ENCODE measurements around the gene PTGDR2. TPM values are rescaled to one million over a fixed set of nuclear protein-coding genes. Genes with fewer than 3 reads are reported as not detected.
A peak's percentile ranks its signal among the peaks of the same experiment; 100 is the strongest.
"Not testable (repeated sequence)": the region's sequence is repeated elsewhere in the genome, so short reads cannot be mapped to it uniquely, and the experiment has no call there.

Gene PTGDR2
- total RNA-seq, 3 donors from 2014 or later: 0.23 to 0.45 (median 0.35) TPM

DNA sequence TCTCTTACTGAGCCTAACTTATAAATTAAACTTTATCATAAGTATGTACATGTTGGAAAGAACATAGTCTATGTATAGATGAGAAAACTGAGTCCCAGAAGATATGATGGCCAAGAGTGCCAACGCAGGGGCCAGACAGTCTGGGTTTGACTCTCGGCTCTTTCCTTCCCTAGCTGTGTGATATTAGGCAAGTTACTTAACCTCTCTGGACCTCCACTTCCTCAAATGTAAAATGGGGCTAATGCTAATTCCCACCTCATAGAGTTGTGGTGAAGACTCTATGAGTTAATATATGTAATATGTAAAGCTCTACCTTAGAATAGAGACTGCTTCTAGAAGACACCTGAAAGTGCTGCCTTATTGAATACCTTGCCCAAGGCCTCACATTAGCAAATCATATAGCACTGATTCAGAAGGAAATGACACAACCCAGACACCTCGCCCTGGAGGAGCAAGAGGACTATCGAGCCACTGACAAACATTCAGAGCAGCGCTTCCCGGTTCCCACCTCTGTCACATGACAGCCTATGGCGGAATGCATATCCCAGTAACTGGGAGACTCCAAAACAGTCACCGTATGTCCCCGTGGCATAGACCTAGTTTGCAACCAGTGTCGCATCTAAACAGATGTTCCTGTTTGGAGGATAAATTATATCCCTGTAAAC is 25.1 kb downstream of the PTGDR2 start:
- no peak overlapping the region for H3K4me3 Mint-ChIP-seq
- ATAC-seq: peak in 1 of 2 donors; percentile 83
- DNase-seq: no peak
- no peaks in the 10 kb centered on the region for H3K36me3 Mint-ChIP-seq (ENCODE audit: insufficient read depth)
- H3K9me3 Mint-ChIP-seq: no peaks in the 10 kb centered on the region
- H3K27me3 Mint-ChIP-seq (ENCODE audit: low read depth): peaks cover 3% of the 10 kb centered on the region
- H3K4me1 Mint-ChIP-seq (ENCODE audit: low read depth): no peaks in the 10 kb centered on the region

DNA sequence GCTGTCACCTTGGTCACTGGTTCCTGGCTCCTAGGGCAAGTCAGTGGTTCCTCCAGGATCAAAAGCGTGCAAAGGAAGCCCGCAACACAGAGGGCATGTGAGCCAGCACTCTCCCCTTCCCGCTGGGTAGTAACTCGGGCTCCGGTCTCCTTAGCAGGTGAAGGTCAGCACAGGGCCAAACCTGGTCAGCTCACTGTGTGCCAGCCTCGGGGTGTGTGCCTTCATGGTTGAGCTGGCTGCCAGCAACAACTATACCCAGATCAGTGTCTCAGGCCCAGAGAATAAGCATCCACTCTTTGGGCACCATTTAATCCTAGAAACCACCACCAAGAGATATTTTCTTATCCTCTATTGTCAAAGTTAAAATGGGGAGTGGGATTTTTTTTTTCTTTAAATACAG is 30.0 kb downstream of the PTGDR2 start:
- no peaks in the 10 kb centered on the region for H3K4me1 Mint-ChIP-seq (ENCODE audit: low read depth)
- no peaks in the 10 kb centered on the region for H3K9me3 Mint-ChIP-seq
- DNase-seq (no peak), ATAC-seq (no peak)
- peaks cover 3% of the 10 kb centered on the region for H3K27me3 Mint-ChIP-seq (ENCODE audit: low read depth)
- no peaks in the 10 kb centered on the region for H3K36me3 Mint-ChIP-seq (ENCODE audit: insufficient read depth)
- H3K4me3 Mint-ChIP-seq: no peak overlapping the region

- Mint-ChIP-seq H3K27me3 (ENCODE audit: low read depth) (peaks cover 3% of the 10 kb centered on the region), H3K36me3 (ENCODE audit: insufficient read depth) (no peaks in the 10 kb centered on the region), H3K4me3 (no peak overlapping the region), H3K4me1 (ENCODE audit: low read depth) (no peaks in the 10 kb centered on the region), H3K9me3 (no peaks in the 10 kb centered on the region)
- ATAC-seq (no peak), DNase-seq (no peak)
These were observed 30.6 kb downstream of the PTGDR2 start for GRCh38 chr11:60825118-60825517.

GRCh38 chr11:60823745-60824306 is 31.9 kb downstream of the PTGDR2 start:
- not testable (repeated sequence) for DNase-seq; ATAC-seq; H3K4me3 Mint-ChIP-seq; H3K36me3 Mint-ChIP-seq (ENCODE audit: insufficient read depth); H3K9me3 Mint-ChIP-seq; H3K4me1 Mint-ChIP-seq (ENCODE audit: low read depth); H3K27me3 Mint-ChIP-seq (ENCODE audit: low read depth)

- DNase-seq (no peak), ATAC-seq (no peak)
- Mint-ChIP-seq H3K27me3 (ENCODE audit: low read depth) (no peaks in the 10 kb centered on the region), H3K4me3 (no peak overlapping the region), H3K9me3 (no peaks in the 10 kb centered on the region), H3K36me3 (ENCODE audit: insufficient read depth) (no peaks in the 10 kb centered on the region), H3K4me1 (ENCODE audit: low read depth) (no peaks in the 10 kb centered on the region)
These were observed 33.7 kb downstream of the PTGDR2 start for GRCh38 chr11:60821827-60822599.

DNA sequence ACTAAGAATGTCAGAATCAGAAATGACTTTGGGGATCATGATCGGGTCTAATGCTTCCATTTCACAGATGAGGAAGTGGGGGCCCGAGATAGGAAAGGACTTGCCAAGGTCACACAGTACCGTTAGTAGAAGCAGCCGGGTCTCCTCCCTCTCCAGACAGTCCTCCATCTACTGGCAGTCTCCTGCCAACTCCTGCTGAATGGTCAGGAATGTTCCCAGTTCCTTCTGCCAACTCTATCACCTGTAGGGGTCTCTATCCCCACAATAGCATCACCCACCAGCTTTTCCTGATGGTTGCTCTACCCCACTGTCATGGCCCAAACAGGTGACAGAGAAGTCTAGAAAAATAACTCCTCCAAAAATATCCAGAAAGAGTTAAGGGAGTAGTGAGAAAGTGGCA is 37.7 kb downstream of the PTGDR2 start:
- H3K4me3 Mint-ChIP-seq: no peak overlapping the region
- peaks cover 8% of the 10 kb centered on the region for H3K9me3 Mint-ChIP-seq
- H3K4me1 Mint-ChIP-seq (ENCODE audit: low read depth): no peaks in the 10 kb centered on the region
- H3K27me3 Mint-ChIP-seq (ENCODE audit: low read depth): peaks cover 3% of the 10 kb centered on the region
- ATAC-seq: no peak
- DNase-seq: no peak
- H3K36me3 Mint-ChIP-seq (ENCODE audit: insufficient read depth): no peaks in the 10 kb centered on the region

DNA sequence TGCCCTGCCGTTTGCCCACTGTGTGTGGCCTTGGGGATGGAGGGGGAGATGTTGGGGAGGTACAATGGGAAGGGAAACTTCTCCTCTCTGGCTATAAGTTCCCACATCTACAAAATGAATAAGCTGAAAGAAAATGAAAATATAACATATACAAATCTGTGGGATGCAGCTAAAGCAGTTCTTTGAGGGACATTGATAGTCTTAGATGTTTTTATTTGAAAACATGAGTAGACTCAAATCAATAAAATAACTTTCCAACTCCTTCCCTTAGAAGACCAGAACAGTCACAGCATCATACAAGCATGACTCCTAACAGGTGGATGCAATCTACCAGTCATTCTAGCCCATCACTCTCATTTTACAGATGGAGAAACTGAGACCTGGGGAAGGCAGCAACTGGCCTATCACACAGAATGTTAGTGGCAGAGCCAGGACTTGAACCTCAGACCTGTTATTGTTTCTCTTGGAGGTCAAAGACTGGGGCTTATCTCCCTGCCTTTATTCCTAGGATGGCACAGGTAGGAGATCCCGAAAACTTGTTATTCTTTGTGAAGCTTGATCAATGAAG is 39.1 kb downstream of the PTGDR2 start:
- Mint-ChIP-seq H3K4me3 (no peak overlapping the region), H3K27me3 (ENCODE audit: low read depth) (peaks cover 3% of the 10 kb centered on the region), H3K9me3 (peaks cover 8% of the 10 kb centered on the region), H3K36me3 (ENCODE audit: insufficient read depth) (no peaks in the 10 kb centered on the region), H3K4me1 (ENCODE audit: low read depth) (no peaks in the 10 kb centered on the region)
- ATAC-seq (no peak), DNase-seq (no peak)

- H3K36me3 Mint-ChIP-seq (ENCODE audit: insufficient read depth): no peaks in the 10 kb centered on the region
- peaks cover 5% of the 10 kb centered on the region for H3K27me3 Mint-ChIP-seq (ENCODE audit: low read depth)
- ATAC-seq (no peak), DNase-seq (no peak)
- H3K9me3 Mint-ChIP-seq: peaks cover 8% of the 10 kb centered on the region
- H3K4me1 Mint-ChIP-seq (ENCODE audit: low read depth): no peaks in the 10 kb centered on the region
- H3K4me3 Mint-ChIP-seq: no peak overlapping the region
These were observed 41.6 kb downstream of the PTGDR2 start for GRCh38 chr11:60814112-60814511.

DNA sequence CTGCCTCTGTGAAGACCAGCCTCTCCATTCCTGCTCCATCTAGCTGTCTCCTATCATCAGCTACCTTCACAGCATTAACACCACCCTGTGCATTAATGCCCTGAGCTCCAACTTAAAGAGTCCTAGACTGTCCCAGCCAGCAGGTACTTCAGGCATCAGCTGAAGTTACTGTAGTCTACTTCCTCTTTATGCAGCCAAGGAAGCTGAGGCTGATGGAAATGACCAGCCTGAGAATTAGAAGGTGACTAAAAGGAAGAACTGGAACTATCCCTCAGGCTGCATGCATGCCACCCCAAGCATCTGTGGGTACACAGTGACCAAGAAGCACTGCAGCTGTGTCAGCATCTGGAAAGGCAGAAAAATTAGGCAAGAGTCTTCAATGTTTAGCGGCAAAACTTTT is 42.4 kb downstream of the PTGDR2 start:
- Mint-ChIP-seq H3K9me3 (peaks cover 8% of the 10 kb centered on the region), H3K36me3 (ENCODE audit: insufficient read depth) (no peaks in the 10 kb centered on the region), H3K4me1 (ENCODE audit: low read depth) (no peaks in the 10 kb centered on the region), H3K4me3 (no peak overlapping the region), H3K27me3 (ENCODE audit: low read depth) (peaks cover 5% of the 10 kb centered on the region)
- DNase-seq (no peak), ATAC-seq (no peak)

DNA sequence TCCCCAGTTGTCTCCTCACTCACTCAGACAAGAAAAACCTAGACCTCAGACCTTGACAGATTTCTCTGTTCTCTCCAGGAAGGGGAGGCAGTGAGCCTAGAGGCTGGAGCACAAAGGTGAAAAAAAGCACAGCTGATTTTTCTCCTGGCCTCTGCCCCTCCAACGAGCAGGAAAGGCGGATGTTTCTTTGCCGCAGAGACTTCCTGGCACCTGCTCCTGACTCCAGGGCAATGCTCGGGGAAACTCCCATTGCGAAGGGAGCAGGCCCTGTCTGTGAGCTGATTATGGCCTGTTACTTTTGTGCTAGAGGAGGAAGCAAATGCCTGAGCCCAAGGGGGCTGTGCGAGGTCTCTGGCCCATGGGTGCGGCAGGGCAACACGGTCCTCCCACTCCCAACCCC is 45.2 kb downstream of the PTGDR2 start:
- H3K9me3 Mint-ChIP-seq: no peaks in the 10 kb centered on the region
- H3K36me3 Mint-ChIP-seq (ENCODE audit: insufficient read depth): no peaks in the 10 kb centered on the region
- DNase-seq: no peak
- H3K4me3 Mint-ChIP-seq: no peak overlapping the region
- no peak for ATAC-seq
- no peaks in the 10 kb centered on the region for H3K4me1 Mint-ChIP-seq (ENCODE audit: low read depth)
- H3K27me3 Mint-ChIP-seq (ENCODE audit: low read depth): peaks cover 10% of the 10 kb centered on the region

- Mint-ChIP-seq H3K9me3 (no peaks in the 10 kb centered on the region), H3K36me3 (ENCODE audit: insufficient read depth) (no peaks in the 10 kb centered on the region), H3K4me3 (no peak overlapping the region), H3K4me1 (ENCODE audit: low read depth) (no peaks in the 10 kb centered on the region), H3K27me3 (ENCODE audit: low read depth) (peaks cover 11% of the 10 kb centered on the region)
- DNase-seq (no peak), ATAC-seq (no peak)
These were observed 45.6 kb downstream of the PTGDR2 start for GRCh38 chr11:60810151-60810550.

DNA sequence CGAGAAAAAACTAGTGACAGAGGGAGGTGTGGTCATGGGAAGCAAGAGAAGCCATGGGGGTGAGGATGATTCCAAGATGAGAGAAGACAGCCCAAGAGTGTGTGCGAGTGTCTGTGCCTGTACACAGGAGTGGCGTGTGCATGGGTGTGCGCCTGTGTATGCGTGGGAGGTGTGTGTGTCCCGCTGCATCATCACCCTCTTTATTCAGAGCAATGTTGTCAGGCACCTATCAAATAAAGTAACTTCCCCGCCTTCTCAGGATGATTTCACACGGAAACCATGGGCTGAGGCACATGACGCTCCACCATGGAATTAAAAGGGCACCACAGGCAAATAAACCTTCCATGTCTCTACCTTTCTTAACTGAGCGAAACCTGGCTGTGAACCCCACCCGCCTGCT is 46.1 kb downstream of the PTGDR2 start:
- no peak for ATAC-seq
- peaks cover 11% of the 10 kb centered on the region for H3K27me3 Mint-ChIP-seq (ENCODE audit: low read depth)
- no peaks in the 10 kb centered on the region for H3K4me1 Mint-ChIP-seq (ENCODE audit: low read depth)
- H3K36me3 Mint-ChIP-seq (ENCODE audit: insufficient read depth): no peaks in the 10 kb centered on the region
- no peaks in the 10 kb centered on the region for H3K9me3 Mint-ChIP-seq
- no peak for DNase-seq
- no peak overlapping the region for H3K4me3 Mint-ChIP-seq

- no peaks in the 10 kb centered on the region for H3K36me3 Mint-ChIP-seq (ENCODE audit: insufficient read depth)
- no peaks in the 10 kb centered on the region for H3K4me1 Mint-ChIP-seq (ENCODE audit: low read depth)
- H3K4me3 Mint-ChIP-seq: no peak overlapping the region
- no peaks in the 10 kb centered on the region for H3K9me3 Mint-ChIP-seq
- ATAC-seq: no peak
- peaks cover 10% of the 10 kb centered on the region for H3K27me3 Mint-ChIP-seq (ENCODE audit: low read depth)
- DNase-seq: no peak
These were observed 46.5 kb downstream of the PTGDR2 start for GRCh38 chr11:60809249-60809648.

DNA sequence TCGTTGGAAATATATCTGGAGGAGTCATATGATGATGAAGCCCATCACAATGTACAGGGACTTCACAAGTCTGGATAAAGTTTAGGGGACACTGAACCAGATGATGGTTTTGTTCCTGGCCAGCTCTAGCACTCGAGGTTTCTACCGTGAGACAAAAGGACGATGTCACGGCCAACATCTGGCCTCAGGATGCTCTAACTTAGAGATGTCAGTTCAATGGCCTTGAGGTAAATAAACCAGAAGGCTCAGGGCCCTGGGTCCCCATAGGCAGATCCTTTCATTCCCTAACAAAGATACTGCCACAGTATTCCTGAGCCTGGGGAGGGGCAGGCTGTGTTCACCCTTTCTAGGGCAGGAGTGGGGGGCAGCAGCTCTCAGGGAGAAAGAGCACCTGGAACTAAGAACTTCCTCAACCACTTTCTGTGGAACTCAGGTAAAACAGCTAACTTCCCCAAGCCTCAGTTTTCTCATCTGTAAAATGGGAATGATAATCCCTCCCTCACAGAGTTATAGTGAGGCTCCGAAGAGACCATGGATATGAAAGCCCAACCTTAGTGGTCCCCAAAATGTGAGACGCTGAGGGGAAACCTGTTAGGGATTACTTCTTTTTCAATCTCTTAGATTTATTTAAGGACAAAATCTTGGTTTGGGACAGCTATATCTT is 52.3 kb downstream of the PTGDR2 start:
- Mint-ChIP-seq H3K4me1 (ENCODE audit: low read depth) (no peaks in the 10 kb centered on the region), H3K9me3 (no peaks in the 10 kb centered on the region), H3K4me3 (no peak overlapping the region), H3K36me3 (ENCODE audit: insufficient read depth) (no peaks in the 10 kb centered on the region), H3K27me3 (ENCODE audit: low read depth) (peaks cover 16% of the 10 kb centered on the region)
- DNase-seq (no peak), ATAC-seq (no peak)
